WTC11 (cell line): ENCODE results near the gene CDCA5. TPM values are rescaled to one million over a fixed set of nuclear protein-coding genes. Genes with fewer than 3 reads are reported as not detected.

Experiments used
- ATAC-seq: fragments of 200-7000 bp; cut with Tn5 transposase; 2 replicates; pipeline ENCODE4 v1.10.0; 2021; ENCODE audit warnings: mild to moderate bottlenecking, moderate library complexity
- CTCF ChIA-PET: fragments of 300-600 bp; sonication (Branson Sonifier 250); formaldehyde crosslinking; loops from one replicate; lab custom pipeline; 2021; ENCODE audit warnings: antibody characterized with exemption; lab: Charles Lee
- POLR2A ChIA-PET: fragments of 350-600 bp; sonication (Branson Sonifier 250); formaldehyde crosslinking; loops from one replicate; lab custom pipeline; 2021; ENCODE audit warnings: antibody characterized with exemption; lab: Charles Lee
- DNase-seq: peaks from one replicate; pipeline ENCODE4 v3.0.0; 2021; ENCODE audit warnings: low spot score
- H3K27ac Mint-ChIP-seq: 2 replicates; pipeline ENCODE4 v1.8.0; 2021; ENCODE audit warnings: mixed read lengths
- H3K27me3 Mint-ChIP-seq: 2 replicates; pipeline ENCODE4 v1.8.0; 2021; ENCODE audit warnings: low read depth, mild to moderate bottlenecking, moderate library complexity, mixed read lengths
- H3K36me3 Mint-ChIP-seq: 2 replicates; pipeline ENCODE4 v1.8.0; 2021; ENCODE audit warnings: mixed read lengths
- H3K4me1 Mint-ChIP-seq: 2 replicates; pipeline ENCODE4 v1.8.0; 2022; ENCODE audit warnings: mixed read lengths
- H3K4me3 Mint-ChIP-seq: 2 replicates; pipeline ENCODE4 v1.8.0; 2021; ENCODE audit warnings: mild to moderate bottlenecking, moderate library complexity, mixed read lengths
- H3K9me3 Mint-ChIP-seq: 2 replicates; pipeline ENCODE4 v1.8.0; 2021; ENCODE audit warnings: mixed read lengths
- ATF1 ChIP-seq: sonication (generic); formaldehyde crosslinking; IDR thresholded peaks from 2 replicates; pipeline ENCODE4 v1.8.1; 2023; ENCODE audit warnings: mild to moderate bottlenecking, moderate library complexity, missing genetic modification reagents
- FOXK1 ChIP-seq: sonication (generic); formaldehyde crosslinking; IDR thresholded peaks from 2 replicates; pipeline ENCODE4 v1.8.0; 2022; ENCODE audit warnings: mild to moderate bottlenecking, moderate library complexity, missing genetic modification reagents
- IRF2 ChIP-seq: sonication (generic); formaldehyde crosslinking; IDR thresholded peaks from 2 replicates; pipeline ENCODE4 v1.8.0; 2022; ENCODE audit warnings: low read depth, missing genetic modification reagents, borderline replicate concordance
- JUN ChIP-seq: sonication (generic); formaldehyde crosslinking; IDR thresholded peaks from 2 replicates; pipeline ENCODE4 v1.8.0; 2023; ENCODE audit warnings: mild to moderate bottlenecking, missing genetic modification reagents
- MYBL2 ChIP-seq: sonication (generic); formaldehyde crosslinking; IDR thresholded peaks from 2 replicates; pipeline ENCODE4 v1.8.1; 2023; ENCODE audit warnings: mild to moderate bottlenecking, moderate library complexity, missing genetic modification reagents
- NFATC4 ChIP-seq: fragments of 250-450 bp; sonication (Bioruptor Pico); IDR thresholded peaks from 2 replicates; pipeline ENCODE4 v1.9.0; 2021; ENCODE audit warnings: mild to moderate bottlenecking
- NFE2L1 ChIP-seq: sonication (generic); formaldehyde crosslinking; IDR thresholded peaks from 2 replicates; pipeline ENCODE4 v1.8.1; 2023; ENCODE audit warnings: missing genetic modification reagents
- NR3C1 ChIP-seq: sonication (generic); formaldehyde crosslinking; conservative IDR thresholded peaks from 2 replicates; pipeline ENCODE4 v1.8.1; 2023; ENCODE audit warnings: low read depth, mild to moderate bottlenecking, missing genetic modification reagents
- RELA ChIP-seq: sonication (generic); formaldehyde crosslinking; IDR thresholded peaks from 2 replicates; pipeline ENCODE4 v1.8.1; 2022; ENCODE audit warnings: missing genetic modification reagents, mild to moderate bottlenecking, borderline replicate concordance
- RORB ChIP-seq: fragments of 250-450 bp; sonication (Bioruptor Pico); IDR thresholded peaks from 2 replicates; pipeline ENCODE4 v1.9.0; 2021; ENCODE audit warnings: mild to moderate bottlenecking
- SP1 ChIP-seq: sonication (generic); formaldehyde crosslinking; conservative IDR thresholded peaks from 2 replicates; pipeline ENCODE4 v1.8.1; 2022; ENCODE audit warnings: missing genetic modification reagents
- TCF7 ChIP-seq: sonication (generic); formaldehyde crosslinking; IDR thresholded peaks from 2 replicates; pipeline ENCODE4 v1.8.0; 2022; ENCODE audit warnings: mild to moderate bottlenecking, low read depth, missing genetic modification reagents, moderate library complexity
- total RNA-seq: library from RNA; stranded (reverse); gene quantifications from 3 replicates; pipeline ENCODE4 v1.2.3, GENCODE V29; 2021
- TF ChIP-seq, protein P1 (sequence below): sonication (generic); formaldehyde crosslinking; IDR thresholded peaks from 2 replicates; pipeline ENCODE4 v1.8.1; 2022; ENCODE audit warnings: low read depth, missing genetic modification reagents, borderline replicate concordance
- TF ChIP-seq, protein P2 (sequence below): sonication (generic); formaldehyde crosslinking; IDR thresholded peaks from 2 replicates; pipeline ENCODE4 v1.8.0; 2023; ENCODE audit warnings: missing genetic modification reagents
- TF ChIP-seq, protein P3 (sequence below): fragments of 250-450 bp; sonication (Bioruptor Pico); IDR thresholded peaks from 2 replicates; pipeline ENCODE4 v1.9.0; 2021; ENCODE audit warnings: moderate library complexity, mild to moderate bottlenecking, inconsistent platforms, borderline replicate concordance
- TF ChIP-seq, protein P4 (sequence below): fragments of 250-450 bp; sonication (Bioruptor Pico); IDR thresholded peaks from 2 replicates; pipeline ENCODE4 v1.9.0; 2021; ENCODE audit warnings: mild to moderate bottlenecking, borderline replicate concordance
- TF ChIP-seq, protein P5 (sequence below): sonication (generic); formaldehyde crosslinking; IDR thresholded peaks from 2 replicates; pipeline ENCODE4 v1.8.0; 2022; ENCODE audit warnings: mild to moderate bottlenecking, missing genetic modification reagents
- TF ChIP-seq, protein P6 (sequence below): sonication (generic); formaldehyde crosslinking; IDR thresholded peaks from 2 replicates; pipeline ENCODE4 v1.8.1; 2023; ENCODE audit warnings: mild to moderate bottlenecking, missing genetic modification reagents, moderate library complexity
- TF ChIP-seq, protein P7 (sequence below): sonication (generic); formaldehyde crosslinking; IDR thresholded peaks from 2 replicates; pipeline ENCODE4 v1.8.0; 2023; ENCODE audit warnings: mild to moderate bottlenecking, missing genetic modification reagents

Gene CDCA5
- total RNA-seq, 1 experiment from 2014 or later: 95.9 TPM

DNA sequence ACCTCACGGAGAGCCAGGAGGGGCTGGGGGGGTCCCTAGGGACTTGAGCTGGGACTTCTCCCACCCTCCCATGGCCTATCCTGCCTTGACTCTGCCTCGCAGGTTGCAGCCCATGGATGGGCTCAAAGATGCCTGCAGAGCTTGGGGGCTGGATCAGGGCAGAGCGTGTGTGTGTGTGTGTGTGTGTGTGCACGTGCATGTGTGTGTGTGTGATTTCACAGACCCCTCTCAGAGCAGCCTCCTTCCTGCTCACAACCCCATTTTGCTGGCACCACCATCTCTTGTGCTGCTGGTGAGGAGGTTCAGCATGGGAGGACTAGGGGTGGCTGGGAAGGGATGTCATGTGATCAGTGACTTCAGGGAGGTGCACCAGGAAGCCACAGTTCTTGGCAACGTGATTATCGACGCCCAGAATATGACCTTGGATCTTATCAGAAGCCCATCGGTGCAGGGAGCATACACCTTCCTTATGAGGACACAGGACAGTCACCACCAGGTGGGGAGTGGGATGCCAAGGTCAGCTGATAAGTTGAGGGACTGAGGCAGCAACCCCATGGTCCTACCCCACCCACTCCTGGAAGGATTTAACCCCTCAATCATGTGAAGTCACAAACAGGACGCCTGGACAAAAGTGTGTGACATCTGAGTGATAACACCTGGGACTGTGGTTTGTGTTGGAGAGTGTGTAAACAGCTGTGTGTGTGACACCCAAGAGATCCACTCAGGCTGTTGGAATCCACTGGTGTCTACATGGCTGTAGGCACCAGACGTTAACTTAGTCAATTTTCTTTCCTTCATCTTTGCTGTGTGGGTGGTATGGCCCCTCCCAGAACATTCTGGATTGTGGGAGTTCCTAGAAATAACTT is 23.6 kb downstream of the CDCA5 start:
- POLR2A ChIA-PET: no interaction called here
- Mint-ChIP-seq H3K4me1 (peaks cover 2% of the 10 kb centered on the region), H3K27me3 (no peaks in the 10 kb centered on the region; the same call in 1 of the 2 replicates), H3K27ac (no peak overlapping the region), H3K36me3 (no peaks in the 10 kb centered on the region), H3K9me3 (no peaks in the 10 kb centered on the region), H3K4me3 (no peak overlapping the region)
- ATAC-seq: no peak
- no peak for DNase-seq
- TF ChIP-seq TCF7 (CRISPR knock-in tag): no peak
- no peak for TF ChIP-seq MYBL2
- TF ChIP-seq, protein P1, sequence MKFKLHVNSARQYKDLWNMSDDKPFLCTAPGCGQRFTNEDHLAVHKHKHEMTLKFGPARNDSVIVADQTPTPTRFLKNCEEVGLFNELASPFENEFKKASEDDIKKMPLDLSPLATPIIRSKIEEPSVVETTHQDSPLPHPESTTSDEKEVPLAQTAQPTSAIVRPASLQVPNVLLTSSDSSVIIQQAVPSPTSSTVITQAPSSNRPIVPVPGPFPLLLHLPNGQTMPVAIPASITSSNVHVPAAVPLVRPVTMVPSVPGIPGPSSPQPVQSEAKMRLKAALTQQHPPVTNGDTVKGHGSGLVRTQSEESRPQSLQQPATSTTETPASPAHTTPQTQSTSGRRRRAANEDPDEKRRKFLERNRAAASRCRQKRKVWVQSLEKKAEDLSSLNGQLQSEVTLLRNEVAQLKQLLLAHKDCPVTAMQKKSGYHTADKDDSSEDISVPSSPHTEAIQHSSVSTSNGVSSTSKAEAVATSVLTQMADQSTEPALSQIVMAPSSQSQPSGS (CRISPR knock-in tag): no peak
- TF ChIP-seq NFE2L1: no peak
- TF ChIP-seq RORB (CRISPR knock-in tag): no peak
- no peak for TF ChIP-seq ATF1 (CRISPR knock-in tag)
- TF ChIP-seq RELA: no peak
- no peak for TF ChIP-seq SP1 (CRISPR knock-in tag)
- TF ChIP-seq, protein P2, sequence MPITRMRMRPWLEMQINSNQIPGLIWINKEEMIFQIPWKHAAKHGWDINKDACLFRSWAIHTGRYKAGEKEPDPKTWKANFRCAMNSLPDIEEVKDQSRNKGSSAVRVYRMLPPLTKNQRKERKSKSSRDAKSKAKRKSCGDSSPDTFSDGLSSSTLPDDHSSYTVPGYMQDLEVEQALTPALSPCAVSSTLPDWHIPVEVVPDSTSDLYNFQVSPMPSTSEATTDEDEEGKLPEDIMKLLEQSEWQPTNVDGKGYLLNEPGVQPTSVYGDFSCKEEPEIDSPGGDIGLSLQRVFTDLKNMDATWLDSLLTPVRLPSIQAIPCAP (CRISPR knock-in tag): no peak
- TF ChIP-seq NR3C1: no peak
- TF ChIP-seq IRF2 (CRISPR knock-in tag): no peak
- TF ChIP-seq, protein P3, sequence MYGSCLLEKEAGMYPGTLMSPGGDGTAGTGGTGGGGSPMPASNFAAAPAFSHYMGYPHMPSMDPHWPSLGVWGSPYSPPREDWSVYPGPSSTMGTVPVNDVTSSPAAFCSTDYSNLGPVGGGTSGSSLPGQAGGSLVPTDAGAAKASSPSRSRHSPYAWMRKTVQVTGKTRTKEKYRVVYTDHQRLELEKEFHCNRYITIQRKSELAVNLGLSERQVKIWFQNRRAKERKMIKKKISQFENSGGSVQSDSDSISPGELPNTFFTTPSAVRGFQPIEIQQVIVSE: no peak
- TF ChIP-seq, protein P4, sequence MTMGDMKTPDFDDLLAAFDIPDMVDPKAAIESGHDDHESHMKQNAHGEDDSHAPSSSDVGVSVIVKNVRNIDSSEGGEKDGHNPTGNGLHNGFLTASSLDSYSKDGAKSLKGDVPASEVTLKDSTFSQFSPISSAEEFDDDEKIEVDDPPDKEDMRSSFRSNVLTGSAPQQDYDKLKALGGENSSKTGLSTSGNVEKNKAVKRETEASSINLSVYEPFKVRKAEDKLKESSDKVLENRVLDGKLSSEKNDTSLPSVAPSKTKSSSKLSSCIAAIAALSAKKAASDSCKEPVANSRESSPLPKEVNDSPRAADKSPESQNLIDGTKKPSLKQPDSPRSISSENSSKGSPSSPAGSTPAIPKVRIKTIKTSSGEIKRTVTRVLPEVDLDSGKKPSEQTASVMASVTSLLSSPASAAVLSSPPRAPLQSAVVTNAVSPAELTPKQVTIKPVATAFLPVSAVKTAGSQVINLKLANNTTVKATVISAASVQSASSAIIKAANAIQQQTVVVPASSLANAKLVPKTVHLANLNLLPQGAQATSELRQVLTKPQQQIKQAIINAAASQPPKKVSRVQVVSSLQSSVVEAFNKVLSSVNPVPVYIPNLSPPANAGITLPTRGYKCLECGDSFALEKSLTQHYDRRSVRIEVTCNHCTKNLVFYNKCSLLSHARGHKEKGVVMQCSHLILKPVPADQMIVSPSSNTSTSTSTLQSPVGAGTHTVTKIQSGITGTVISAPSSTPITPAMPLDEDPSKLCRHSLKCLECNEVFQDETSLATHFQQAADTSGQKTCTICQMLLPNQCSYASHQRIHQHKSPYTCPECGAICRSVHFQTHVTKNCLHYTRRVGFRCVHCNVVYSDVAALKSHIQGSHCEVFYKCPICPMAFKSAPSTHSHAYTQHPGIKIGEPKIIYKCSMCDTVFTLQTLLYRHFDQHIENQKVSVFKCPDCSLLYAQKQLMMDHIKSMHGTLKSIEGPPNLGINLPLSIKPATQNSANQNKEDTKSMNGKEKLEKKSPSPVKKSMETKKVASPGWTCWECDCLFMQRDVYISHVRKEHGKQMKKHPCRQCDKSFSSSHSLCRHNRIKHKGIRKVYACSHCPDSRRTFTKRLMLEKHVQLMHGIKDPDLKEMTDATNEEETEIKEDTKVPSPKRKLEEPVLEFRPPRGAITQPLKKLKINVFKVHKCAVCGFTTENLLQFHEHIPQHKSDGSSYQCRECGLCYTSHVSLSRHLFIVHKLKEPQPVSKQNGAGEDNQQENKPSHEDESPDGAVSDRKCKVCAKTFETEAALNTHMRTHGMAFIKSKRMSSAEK (CRISPR knock-in tag): no peak
- TF ChIP-seq, protein P5, sequence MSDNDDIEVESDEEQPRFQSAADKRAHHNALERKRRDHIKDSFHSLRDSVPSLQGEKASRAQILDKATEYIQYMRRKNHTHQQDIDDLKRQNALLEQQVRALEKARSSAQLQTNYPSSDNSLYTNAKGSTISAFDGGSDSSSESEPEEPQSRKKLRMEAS (CRISPR knock-in tag): no peak
- TF ChIP-seq JUN (CRISPR knock-in tag): no peak
- TF ChIP-seq FOXK1 (CRISPR knock-in tag): no peak
- no peak for TF ChIP-seq NFATC4 (CRISPR knock-in tag)
- TF ChIP-seq, protein P6, sequence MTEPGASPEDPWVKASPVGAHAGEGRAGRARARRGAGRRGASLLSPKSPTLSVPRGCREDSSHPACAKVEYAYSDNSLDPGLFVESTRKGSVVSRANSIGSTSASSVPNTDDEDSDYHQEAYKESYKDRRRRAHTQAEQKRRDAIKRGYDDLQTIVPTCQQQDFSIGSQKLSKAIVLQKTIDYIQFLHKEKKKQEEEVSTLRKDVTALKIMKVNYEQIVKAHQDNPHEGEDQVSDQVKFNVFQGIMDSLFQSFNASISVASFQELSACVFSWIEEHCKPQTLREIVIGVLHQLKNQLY (CRISPR knock-in tag): no peak
- TF ChIP-seq, protein P7, sequence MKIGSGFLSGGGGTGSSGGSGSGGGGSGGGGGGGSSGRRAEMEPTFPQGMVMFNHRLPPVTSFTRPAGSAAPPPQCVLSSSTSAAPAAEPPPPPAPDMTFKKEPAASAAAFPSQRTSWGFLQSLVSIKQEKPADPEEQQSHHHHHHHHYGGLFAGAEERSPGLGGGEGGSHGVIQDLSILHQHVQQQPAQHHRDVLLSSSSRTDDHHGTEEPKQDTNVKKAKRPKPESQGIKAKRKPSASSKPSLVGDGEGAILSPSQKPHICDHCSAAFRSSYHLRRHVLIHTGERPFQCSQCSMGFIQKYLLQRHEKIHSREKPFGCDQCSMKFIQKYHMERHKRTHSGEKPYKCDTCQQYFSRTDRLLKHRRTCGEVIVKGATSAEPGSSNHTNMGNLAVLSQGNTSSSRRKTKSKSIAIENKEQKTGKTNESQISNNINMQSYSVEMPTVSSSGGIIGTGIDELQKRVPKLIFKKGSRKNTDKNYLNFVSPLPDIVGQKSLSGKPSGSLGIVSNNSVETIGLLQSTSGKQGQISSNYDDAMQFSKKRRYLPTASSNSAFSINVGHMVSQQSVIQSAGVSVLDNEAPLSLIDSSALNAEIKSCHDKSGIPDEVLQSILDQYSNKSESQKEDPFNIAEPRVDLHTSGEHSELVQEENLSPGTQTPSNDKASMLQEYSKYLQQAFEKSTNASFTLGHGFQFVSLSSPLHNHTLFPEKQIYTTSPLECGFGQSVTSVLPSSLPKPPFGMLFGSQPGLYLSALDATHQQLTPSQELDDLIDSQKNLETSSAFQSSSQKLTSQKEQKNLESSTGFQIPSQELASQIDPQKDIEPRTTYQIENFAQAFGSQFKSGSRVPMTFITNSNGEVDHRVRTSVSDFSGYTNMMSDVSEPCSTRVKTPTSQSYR (CRISPR knock-in tag): no peak
- CTCF ChIA-PET: no interaction called here
